GM11168 (cell line): ENCODE data around the gene CYP2S1.
"Not testable (repeated sequence)": the region's sequence is repeated elsewhere in the genome, so short reads cannot be mapped to it uniquely, and the experiment has no call there.

Experiments
- in situ Hi-C: fragments of 300-500 bp; cut with MboI; formaldehyde crosslinking; loops from one replicate; pipeline ENCODE4 v1.12.0; 2022; ENCODE audit warnings: low sequenced_read_pairs; ENCODE audit not compliant: unreplicated experiment

Gene CYP2S1

DNA sequence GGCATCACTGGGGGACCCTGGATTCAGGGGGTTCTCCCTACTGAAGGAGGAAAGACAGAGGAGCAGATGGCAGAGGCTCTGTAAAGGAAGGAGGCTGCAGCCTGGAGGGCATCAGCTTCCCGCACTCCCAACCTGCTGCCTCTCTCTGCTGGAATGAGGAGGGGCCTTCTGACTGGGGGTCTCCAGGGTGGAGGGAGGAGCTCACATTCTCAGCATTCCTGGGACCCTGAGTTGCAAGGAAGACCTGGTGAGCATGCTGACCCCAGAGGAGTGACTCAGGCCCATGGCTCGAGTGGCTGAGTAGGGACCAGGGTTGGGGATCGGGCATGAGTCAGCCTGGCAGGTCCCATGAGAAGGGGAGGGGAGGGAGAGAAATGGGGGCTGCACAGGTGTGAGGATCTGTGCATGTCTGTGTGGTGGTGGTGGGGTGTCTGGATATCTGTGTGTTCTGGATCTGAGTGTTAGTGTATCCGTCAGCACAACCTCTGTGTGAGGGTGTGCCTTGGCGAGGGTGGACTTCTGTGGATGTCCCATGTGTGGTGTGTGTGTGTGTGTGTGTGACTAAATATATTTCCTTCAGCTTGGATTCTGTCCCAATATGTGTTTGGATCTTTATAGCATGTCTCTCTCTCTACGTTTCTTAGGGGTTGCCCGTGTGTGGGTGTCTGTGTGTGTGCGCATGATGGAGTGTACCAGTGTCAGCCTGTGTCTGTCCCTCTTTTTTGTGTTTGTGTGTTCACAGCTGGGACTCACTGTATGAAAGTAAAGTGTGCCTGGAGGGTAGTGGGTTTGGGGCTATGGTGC lies 30.6 kb downstream of the CYP2S1 start:
- in situ Hi-C loops = no loop called here

DNA sequence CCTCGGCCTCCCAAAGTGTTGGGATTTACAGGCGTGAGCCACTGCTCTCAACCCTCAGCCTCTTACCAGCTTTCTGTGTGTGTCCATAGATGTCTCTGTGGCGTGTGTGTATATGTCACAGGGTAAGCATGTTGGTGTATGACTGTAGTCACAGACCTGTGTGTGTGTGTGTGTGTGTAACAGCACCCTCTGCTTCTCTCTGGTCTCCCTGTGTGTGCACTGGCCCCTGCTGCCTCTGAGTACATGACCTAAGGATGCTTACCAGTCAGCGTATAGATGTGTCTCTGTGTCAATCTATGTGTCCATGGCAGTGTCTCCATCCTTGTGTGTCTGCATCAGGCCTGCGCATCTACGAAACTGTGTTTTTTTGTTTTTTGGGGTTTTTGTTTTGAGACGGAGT lies 31.6 kb downstream of the CYP2S1 start:
- in situ Hi-C loops = no loop called here

DNA sequence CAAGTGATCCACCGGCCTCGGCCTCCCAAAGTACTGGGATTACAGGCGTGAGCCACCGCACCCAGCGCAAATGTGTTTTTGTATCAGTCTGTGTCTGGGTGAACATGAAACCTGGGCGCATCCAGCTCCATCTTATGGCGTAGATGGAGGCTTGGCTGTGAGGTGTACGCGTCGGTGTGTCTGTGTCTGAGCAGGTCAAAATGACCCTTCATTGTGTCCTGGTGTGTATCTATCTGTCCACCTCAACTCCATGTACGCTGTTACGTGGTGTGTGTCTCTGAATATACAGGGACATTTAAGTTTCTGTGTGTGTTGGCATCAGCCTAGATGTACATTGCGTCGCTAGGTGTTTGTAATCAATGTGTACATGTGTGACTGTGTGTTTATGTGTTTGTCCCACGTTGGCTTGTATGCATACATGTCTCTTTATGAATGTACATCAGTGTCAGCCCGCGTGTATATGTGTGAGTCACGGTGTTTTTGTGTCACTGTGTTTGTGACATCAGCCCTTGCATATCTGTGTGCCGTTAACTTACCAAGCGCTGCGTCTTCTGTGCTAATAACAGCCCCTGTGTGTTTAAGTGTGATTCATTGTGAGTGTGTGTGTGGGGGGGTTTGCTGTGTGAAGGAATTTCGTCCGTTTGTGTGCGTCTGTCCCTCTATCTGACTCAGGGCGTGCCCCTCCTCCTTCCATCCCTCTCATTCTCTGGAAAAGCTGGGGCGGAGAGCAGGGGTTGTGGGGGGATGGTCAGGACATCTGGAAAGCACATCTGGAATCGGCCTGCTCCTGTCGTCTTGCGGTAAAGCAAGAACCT lies 32.4 kb downstream of the CYP2S1 start:
- in situ Hi-C loops = no loop called here

DNA sequence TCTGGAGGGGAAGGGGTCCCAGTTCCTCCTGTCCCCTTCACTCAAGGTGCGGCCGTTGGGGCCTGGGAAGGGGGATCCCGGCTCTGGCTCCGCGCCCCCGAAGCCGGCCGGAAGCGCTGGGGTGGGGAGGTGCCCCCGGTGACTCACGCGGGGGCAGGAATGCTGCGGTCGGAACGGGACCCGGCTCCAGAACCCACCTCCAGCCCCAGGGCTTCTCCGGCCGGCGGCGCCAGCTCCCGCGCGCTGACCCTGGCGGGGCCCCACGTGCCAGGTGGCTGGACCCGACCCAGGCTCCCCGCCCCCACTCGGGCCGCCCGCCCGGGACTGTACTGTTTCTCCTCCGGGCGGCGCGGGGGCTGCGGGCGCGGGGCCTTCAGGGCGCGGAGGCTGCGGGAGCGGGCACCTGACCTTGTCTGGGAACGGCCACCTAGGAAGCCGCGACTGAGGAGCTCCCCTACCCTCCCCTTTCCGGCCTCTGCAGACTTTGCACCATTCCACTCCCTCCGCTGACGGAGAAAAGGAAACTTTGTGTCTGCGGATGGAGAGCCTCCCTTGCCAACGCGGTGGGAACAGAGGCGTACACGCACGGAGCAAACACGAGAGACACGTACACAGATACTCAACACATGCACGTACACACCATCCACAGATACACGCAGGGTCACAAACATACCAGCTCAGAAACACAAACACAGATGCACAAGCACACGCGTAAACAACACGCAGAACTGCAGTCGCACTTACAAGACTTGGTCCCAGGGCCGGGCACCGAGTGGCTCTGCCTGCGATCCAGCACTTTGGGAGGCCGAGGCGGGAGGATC lies 33.2 kb downstream of the CYP2S1 start:
- in situ Hi-C loops = no loop called here

DNA sequence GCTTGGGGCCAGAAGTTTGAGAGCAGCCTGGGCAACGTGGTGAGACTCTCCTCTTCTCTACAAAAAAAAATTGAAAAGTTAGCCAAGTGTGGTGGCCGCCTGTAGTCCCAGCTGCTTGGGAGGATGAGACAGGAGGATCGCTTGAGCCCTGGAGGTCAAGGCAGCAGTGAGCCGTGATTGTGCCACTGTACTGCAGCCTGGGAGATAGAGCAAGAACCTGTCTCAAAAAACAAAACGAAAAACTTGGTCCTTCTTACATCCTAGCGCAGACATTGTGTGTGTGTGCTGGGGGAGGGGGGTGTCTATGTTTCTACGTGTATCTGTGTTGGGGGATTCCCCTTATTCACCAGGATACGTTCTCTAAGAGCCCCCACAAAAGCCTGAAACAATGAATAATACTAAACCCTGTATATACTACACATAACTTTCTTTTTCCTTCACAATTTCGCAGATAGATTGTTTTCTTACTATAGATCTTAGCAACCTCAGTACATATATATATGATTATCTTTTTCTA lies 33.9 kb downstream of the CYP2S1 start:
- in situ Hi-C loops = no loop called here

DNA sequence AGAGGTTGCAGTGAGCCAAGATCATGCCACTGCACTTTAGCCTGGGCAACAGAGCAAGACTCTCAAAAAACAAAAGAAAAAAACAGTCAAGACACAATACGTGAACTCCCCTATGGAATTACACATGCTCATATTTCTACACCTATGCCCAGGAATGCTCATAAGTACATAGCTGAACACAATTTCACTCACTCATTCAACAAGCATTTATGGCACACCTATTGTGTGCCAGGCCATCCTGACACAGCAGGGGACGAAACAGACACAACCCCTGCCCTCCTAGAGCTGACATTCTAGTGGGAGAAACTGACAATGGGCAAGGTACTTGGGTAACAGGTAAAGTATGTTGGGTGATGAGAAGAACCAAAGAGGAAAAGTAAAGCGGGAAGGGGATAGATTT lies 35.5 kb downstream of the CYP2S1 start:
- in situ Hi-C loops = no loop called here

DNA sequence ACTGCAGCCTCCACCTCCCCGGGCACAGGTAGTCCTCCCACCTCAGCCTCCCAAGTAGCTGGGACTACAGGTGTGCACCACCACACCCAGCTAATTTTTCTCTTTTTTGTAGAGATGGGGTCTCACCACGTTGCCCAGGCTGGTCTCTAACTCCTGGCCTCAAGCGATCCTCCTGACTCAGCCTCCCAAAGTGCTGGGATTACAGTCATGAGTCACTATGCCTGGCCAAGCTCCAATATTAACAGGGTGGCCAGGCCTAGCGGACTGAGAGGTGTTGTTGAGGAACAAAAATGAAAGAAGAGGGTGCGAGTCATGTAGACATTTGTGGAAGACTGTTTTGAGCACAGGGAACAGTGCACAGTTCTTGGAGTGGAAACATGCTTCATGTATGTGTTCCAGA lies 36.3 kb downstream of the CYP2S1 start:
- in situ Hi-C loops = not testable (repeated sequence)

DNA sequence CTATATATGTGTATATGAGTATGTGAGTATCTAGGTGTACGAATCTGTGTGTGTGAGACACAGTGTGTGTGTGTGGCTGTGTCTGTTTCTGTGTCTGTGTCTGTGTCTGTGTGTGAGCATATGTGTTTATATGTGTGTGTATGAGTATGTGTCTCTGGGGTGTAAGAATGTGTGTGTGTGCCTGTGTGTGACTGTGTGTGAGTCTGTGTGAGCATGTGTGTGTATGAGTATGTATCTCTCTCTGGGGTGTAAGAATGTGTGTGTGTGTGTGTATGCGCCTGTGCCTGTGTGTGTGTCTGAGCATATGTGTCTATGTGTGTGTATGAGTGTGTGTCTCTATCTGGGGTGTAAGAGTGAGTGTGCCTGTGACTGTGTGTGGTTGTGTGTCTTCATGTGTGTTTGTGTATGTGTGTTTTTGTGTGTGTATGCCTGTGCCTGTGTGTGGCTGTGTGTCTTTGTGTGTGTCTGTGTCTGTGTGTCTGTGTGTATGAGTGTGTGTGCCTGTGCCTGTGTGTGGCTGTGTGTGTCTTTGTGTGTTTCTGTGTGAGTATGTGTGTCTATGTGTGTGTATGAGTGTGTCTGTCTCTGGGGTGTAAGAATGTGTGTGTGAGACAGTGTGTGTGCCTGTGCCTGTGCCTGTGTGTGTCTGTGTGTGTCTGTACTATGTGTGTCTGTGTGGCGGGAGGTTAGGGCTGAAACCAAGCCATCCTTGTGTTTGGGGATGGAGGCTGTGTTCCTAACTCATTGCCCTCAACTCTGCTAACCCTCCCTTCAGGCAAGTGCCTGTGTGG lies 37.2 kb downstream of the CYP2S1 start:
- in situ Hi-C loops = no loop called here

DNA sequence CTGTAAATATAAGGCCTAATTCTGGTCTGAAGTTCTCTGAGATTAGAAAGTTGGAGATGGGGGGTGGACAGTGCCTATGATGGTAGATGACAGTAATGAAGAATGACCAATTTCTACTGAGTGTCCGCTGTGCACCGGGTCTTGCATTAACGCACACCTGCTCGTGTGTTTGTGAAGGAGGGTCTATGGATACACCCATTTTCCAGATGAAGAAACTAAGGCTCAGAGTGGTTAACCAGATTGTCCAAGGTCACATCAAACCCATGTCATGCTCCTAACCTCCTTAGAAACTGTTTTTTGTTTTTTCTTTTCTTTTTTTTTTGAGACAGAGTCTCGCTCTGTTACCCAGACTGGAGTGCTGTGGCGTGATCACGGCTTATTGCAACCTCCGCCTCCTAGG lies 39.7 kb downstream of the CYP2S1 start:
- in situ Hi-C loops = no loop called here

DNA sequence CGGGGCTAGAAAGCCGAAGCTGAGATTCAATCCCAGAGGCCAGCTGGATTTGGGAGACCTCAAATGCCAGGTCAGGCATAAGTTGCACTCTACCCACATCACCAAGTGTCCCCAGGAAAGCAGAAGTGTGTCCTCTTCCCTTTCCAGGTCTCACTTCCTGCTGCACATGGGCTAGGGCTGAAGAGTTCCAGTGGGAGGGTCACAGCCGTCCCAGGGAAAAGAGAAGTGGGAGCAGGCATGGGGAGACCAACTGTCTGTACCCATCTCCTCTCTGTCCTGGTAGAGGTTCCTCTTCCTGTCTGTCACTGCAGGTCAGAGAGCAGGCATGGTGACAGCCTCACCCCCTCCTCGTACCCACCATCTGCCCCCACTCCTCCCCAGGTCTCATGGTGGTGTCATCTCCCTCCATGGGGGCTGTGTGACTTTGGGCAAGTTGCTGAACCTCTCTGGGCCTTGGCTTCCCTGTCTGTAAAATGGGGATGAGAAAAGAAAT lies 40.8 kb downstream of the CYP2S1 start:
- in situ Hi-C loops = no loop called here

DNA sequence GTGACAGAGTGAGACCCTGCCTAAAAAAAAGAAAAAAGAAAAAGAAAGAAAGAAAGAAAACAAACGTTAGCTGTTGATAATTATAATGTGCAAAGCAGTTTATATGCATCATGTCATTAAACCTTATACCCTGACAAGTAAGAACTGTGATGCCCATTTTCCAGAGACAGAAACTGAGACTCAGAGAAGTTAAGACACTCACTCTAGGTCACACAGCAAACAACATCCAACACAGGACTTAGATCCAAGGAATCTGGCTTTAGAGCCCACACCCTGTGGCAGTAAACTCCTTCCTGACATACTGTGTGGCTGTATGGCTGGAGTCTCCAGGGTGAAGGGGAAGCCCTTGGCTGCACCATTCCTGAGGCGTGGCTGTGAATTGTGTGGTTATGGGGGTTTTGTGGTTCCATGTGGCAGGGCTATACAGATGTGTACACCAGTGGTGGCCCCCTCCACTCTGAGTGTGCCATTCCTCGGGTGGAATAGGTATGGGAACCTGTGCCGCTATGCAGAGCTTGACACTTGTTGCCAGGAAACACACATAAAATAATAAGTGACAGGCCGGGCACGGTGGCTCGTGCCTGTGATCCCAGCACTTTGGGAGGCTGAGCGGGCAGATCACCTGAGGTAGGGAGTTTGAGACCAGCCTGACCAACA lies 41.6 kb downstream of the CYP2S1 start:
- in situ Hi-C loops = no loop called here

DNA sequence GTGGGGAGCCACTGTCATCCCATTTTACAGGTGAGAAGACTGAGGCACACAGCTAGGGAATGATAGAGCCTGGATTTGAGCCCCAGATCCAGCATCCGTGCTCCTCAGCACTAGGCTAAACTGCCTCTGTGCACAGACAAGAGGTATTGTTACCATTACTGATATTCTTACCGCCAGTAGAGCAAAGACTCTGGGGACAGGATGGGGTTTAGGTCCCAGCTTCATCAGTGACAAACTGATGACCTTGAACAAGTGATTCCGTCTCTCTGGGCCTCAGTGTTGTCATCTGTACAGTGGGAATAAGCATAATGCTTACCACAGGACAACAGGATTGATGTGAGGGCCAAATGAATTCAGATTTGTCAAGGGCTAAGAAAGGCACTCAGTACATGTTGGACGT lies 42.5 kb downstream of the CYP2S1 start:
- in situ Hi-C loops = no loop called here

DNA sequence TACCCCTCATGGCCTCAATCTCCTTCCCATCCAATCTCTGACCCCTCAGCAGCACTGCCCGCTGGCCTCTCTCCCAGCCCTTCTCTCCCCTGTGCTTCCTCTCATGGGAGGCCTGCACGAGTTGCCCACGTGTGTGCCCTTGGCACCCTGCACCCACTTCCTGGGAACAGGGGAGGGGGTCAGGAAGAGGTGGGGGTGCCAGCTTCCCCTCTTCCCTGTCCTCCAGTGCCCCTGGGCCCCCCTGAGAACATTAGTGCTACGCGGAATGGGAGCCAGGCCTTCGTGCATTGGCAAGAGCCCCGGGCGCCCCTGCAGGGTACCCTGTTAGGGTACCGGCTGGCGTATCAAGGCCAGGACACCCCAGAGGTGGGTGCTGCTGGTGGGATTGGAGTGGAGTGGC lies 45.2 kb downstream of the CYP2S1 start:
- in situ Hi-C loops = no loop called here

DNA sequence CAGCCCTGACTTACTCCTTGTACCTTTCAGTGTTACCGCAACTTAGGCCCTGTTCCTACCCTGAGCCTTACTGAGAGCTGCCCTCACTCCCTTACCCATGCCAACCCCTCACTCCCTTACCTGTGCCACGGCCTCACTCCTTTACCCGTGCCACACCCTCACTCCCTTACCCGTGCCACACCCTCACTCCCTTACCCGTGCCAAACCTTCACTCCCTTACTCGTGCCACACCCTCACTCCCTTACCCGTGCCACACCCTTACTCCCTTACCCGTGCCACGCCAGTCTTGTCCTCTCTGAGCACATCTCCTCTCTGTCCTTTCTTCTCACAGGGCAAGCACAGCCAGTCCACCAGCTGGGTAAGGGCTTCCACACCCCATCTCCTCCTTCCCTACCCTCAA lies 46.3 kb downstream of the CYP2S1 start:
- in situ Hi-C loops = no loop called here

DNA sequence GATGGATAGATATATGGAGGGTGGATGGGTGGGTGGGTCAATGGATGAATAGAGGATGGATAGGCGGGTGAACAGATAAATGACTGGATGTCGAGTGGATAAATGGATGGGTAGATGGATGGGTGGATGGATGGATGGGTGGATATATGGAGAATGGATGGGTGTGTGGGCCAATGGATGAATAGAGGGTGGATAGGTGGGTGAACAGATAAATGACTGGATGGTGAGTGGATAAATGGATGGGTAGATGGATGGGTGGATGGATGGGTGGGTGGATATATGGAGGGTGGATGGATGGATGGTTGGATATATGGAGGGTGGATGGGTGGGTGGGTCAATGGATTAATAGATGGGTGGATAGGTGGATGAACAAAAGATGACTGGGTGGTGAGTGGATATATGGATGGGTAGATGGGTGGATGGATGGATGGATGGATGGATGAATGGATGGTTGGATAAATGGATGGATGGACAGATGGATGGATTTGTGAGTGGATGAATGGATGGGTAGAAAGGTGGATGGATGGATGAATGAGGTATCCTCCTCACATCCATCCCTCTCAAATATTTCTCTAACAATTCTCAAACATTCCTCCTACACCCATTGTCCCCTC lies 47.0 kb downstream of the CYP2S1 start:
- in situ Hi-C loops = no loop called here

DNA sequence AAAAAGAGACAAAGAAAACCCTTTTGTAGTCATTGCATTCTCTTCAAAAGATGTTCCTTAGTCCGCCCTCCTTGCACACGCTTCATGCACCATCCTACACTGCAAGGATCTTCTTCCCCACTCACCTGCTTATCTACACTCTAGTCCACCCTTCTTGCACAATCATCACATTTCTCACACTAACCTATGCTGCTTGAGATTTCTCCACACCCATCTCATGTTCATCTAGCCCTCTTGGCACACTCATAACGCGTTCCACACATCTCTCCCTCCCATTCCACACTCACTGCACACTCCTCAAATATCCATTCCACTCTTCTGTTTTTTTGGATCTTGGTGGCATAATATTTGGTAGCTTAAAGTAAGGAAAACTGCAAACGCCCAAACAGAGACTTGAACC lies 48.8 kb downstream of the CYP2S1 start:
- in situ Hi-C loops = no loop called here

DNA sequence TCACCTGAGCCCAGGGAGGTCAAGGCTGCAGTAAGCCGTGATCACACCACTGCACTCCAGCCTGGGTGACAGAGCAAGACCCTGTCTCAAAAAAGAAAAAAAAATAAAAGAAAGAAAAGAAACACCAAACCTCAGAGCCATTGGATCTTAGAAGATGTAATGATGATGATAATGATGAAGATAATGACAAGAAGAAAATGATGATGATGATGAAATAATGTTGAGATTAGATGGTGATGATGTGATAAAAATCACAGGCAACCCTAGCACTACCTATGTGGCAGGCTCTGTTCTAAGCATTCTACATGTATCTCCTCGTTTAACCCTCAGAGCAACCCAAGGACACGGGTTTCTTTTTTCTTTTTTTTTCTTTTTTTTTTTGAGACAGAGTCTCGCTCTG lies 51.1 kb downstream of the CYP2S1 start:
- in situ Hi-C loops = no loop called here

DNA sequence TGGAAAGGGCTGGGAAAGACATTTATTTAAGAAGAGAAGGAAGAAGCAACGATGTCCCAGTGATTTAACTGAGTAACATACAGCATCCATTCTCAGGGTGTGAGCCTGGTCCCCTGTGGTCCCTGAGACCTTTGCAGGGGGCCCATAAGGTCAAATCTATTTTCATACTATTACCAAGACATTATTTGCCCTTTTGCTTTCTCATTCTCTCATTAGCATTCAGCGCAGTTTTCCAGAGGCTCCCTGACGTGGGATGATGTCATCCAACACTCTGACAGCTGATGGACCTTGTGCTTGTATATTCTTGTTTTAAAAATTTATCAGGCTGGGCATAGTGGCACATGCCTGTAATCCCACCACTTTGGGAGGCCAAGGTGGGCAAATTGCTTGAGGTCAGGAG lies 52.8 kb downstream of the CYP2S1 start:
- in situ Hi-C loops = no loop called here

DNA sequence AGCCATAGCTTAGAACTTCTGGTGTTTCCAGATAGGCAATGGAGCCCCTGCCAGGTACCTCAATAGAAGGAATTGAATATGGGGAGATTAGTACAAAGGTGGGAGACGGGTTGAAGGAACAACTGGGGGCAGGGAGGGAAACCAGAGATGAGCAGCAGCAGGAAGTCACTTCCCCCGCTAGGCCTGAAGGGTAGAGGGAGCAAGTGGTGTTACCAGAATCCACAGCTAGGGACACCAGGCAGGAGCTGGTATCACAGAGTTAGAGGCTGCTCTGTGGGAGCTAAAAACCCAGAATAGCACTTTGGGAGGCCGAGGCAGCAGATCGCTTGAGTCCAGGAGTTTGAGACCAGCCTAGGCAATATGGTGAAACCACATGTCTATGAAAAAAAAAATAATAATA lies 55.9 kb downstream of the CYP2S1 start:
- in situ Hi-C loops = no loop called here
